Skin epidermis (tissue), 12 donors: ENCODE measurements around the gene NOSTRIN.

Source experiments
- H3K27ac ChIP-seq, 21 experiments: fragments of 200-600 bp; sonication (generic) in 11 of 21; one replicate each; pipeline ENCODE4 v1.5.0; 2020; ENCODE audit warnings: mild to moderate bottlenecking in 3 of 21, inconsistent platforms in 2 of 21, moderate library complexity in 2 of 21
- H3K4me3 ChIP-seq, 7 experiments: fragments of 200-600 bp; sonication (generic) in 2 of 7; one replicate each; pipeline ENCODE4 v1.5.0; 2020; ENCODE audit warnings: inconsistent platforms in 2 of 7, mild to moderate bottlenecking in 2 of 7, moderate library complexity in 1 of 7

NOSTRIN gene

GRCh38 chr2:168811696-168812095, 9.3 kb downstream of the NOSTRIN start:
- no peak overlapping the region for H3K27ac ChIP-seq
- H3K4me3 ChIP-seq, result no peak overlapping the region

GRCh38 chr2:168814046-168814445, 11.6 kb downstream of the NOSTRIN start:
- H3K27ac ChIP-seq, result no peak overlapping the region
- no peak overlapping the region for H3K4me3 ChIP-seq

- H3K4me3 ChIP-seq, result no peak overlapping the region
- no peak overlapping the region for H3K27ac ChIP-seq
Measured at GRCh38 chr2:168814939-168815907, 12.8 kb downstream of the NOSTRIN start.

- H3K4me3 ChIP-seq, result no peak overlapping the region
Measured at GRCh38 chr2:168816369-168816768, 13.9 kb downstream of the NOSTRIN start.

GRCh38 chr2:168819050-168819715, 16.7 kb downstream of the NOSTRIN start:
- Histone ChIP-seq H3K27ac (no peak overlapping the region), H3K4me3 (no peak overlapping the region)

More at GRCh38 chr2:168816369-168816768, 13.9 kb downstream of the NOSTRIN start:
- H3K27ac ChIP-seq, result no peak overlapping the region

GRCh38 chr2:168819829-168820489, 17.5 kb downstream of the NOSTRIN start:
- no peak overlapping the region for H3K4me3 ChIP-seq
- no peak overlapping the region for H3K27ac ChIP-seq

GRCh38 chr2:168821577-168821976, 19.1 kb downstream of the NOSTRIN start:
- no peak overlapping the region for H3K4me3 ChIP-seq
- no peak overlapping the region for H3K27ac ChIP-seq

- Histone ChIP-seq H3K27ac (no peak overlapping the region), H3K4me3 (no peak overlapping the region)
Measured at GRCh38 chr2:168821992-168822391, 19.6 kb downstream of the NOSTRIN start.

- Histone ChIP-seq H3K4me3 (no peak overlapping the region), H3K27ac (no peak overlapping the region)
Measured at GRCh38 chr2:168825126-168825525, 22.7 kb downstream of the NOSTRIN start.

- Histone ChIP-seq H3K27ac (no peak overlapping the region), H3K4me3 (no peak overlapping the region)
Measured at GRCh38 chr2:168830958-168831357, 28.5 kb downstream of the NOSTRIN start.

GRCh38 chr2:168831662-168832061, 29.2 kb downstream of the NOSTRIN start:
- Histone ChIP-seq H3K27ac (no peak overlapping the region), H3K4me3 (no peak overlapping the region)

GRCh38 chr2:168835969-168836368, 33.5 kb downstream of the NOSTRIN start:
- Histone ChIP-seq H3K4me3 (no peak overlapping the region), H3K27ac (no peak overlapping the region)

- no peak overlapping the region for H3K4me3 ChIP-seq
Measured at GRCh38 chr2:168841445-168841844, 39.0 kb downstream of the NOSTRIN start.

GRCh38 chr2:168843253-168843652, 40.8 kb downstream of the NOSTRIN start:
- Histone ChIP-seq H3K4me3 (no peak overlapping the region), H3K27ac (no peak overlapping the region)

More at GRCh38 chr2:168841445-168841844, 39.0 kb downstream of the NOSTRIN start:
- no peak overlapping the region for H3K27ac ChIP-seq

GRCh38 chr2:168848225-168848624, 45.8 kb downstream of the NOSTRIN start:
- Histone ChIP-seq H3K27ac (no peak overlapping the region), H3K4me3 (no peak overlapping the region)

GRCh38 chr2:168849610-168850009, 47.2 kb downstream of the NOSTRIN start:
- no peak overlapping the region for H3K27ac ChIP-seq
- no peak overlapping the region for H3K4me3 ChIP-seq

GRCh38 chr2:168850846-168851245, 48.4 kb downstream of the NOSTRIN start:
- Histone ChIP-seq H3K27ac (no peak overlapping the region), H3K4me3 (no peak overlapping the region)

- Histone ChIP-seq H3K27ac (no peak overlapping the region), H3K4me3 (no peak overlapping the region)
Measured at GRCh38 chr2:168851674-168852320, 49.4 kb downstream of the NOSTRIN start.

- no peak overlapping the region for H3K27ac ChIP-seq
Measured at GRCh38 chr2:168852481-168852880, 50.0 kb downstream of the NOSTRIN start.

GRCh38 chr2:168853471-168853870, 51.0 kb downstream of the NOSTRIN start:
- Histone ChIP-seq H3K27ac (no peak overlapping the region), H3K4me3 (no peak overlapping the region)

More at GRCh38 chr2:168852481-168852880, 50.0 kb downstream of the NOSTRIN start:
- no peak overlapping the region for H3K4me3 ChIP-seq
